ENCODE data around the gene UPP2.

UPP2 gene

DNA sequence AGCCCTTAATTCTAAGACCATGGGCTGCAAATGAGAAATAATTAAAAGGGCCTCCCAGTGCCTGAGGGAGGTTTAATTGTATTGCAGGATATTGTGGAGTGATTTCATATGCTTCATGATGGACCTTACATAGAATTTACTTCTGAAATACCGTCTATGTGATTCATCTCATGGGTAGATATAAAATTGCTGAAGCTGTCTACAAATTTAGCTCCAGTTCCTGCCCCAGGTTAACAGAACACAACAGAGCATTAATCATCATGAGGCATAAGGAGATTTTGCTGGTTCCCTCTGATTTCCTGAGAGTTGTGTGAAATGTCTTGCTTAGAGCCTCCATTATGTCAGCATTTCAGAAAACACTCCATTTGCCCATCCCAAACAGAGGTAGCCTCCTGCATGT, 770 bp downstream of the UPP2 start:
- Histone ChIP-seq H3K9me3 (ENCODE audit: severe bottlenecking) (no peaks in the 10 kb centered on the region), H3K27me3 (ENCODE audit: insufficient read depth, poor library complexity, severe bottlenecking) (no peaks in the 10 kb centered on the region), H3K4me1 (ENCODE audit: insufficient read depth, poor library complexity, severe bottlenecking) (peaks cover 3% of the 10 kb centered on the region), H3K36me3 (ENCODE audit: low read depth) (no peaks in the 10 kb centered on the region), H3K27ac (ENCODE audit: poor library complexity, severe bottlenecking) (no peak overlapping the region), H3K4me3 (ENCODE audit: severe bottlenecking) (no peak overlapping the region)
- ATAC-seq (ENCODE audit: low read depth) (peak; percentile 43; the same call in 1 of the 3 replicates), DNase-seq (ENCODE audit: low spot score) (no peak)
- TF ChIP-seq, protein P1, sequence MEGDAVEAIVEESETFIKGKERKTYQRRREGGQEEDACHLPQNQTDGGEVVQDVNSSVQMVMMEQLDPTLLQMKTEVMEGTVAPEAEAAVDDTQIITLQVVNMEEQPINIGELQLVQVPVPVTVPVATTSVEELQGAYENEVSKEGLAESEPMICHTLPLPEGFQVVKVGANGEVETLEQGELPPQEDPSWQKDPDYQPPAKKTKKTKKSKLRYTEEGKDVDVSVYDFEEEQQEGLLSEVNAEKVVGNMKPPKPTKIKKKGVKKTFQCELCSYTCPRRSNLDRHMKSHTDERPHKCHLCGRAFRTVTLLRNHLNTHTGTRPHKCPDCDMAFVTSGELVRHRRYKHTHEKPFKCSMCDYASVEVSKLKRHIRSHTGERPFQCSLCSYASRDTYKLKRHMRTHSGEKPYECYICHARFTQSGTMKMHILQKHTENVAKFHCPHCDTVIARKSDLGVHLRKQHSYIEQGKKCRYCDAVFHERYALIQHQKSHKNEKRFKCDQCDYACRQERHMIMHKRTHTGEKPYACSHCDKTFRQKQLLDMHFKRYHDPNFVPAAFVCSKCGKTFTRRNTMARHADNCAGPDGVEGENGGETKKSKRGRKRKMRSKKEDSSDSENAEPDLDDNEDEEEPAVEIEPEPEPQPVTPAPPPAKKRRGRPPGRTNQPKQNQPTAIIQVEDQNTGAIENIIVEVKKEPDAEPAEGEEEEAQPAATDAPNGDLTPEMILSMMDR (IDR thresholded peaks at IDR 0.05; ENCODE audit: poor library complexity, severe bottlenecking): no peak

DNA sequence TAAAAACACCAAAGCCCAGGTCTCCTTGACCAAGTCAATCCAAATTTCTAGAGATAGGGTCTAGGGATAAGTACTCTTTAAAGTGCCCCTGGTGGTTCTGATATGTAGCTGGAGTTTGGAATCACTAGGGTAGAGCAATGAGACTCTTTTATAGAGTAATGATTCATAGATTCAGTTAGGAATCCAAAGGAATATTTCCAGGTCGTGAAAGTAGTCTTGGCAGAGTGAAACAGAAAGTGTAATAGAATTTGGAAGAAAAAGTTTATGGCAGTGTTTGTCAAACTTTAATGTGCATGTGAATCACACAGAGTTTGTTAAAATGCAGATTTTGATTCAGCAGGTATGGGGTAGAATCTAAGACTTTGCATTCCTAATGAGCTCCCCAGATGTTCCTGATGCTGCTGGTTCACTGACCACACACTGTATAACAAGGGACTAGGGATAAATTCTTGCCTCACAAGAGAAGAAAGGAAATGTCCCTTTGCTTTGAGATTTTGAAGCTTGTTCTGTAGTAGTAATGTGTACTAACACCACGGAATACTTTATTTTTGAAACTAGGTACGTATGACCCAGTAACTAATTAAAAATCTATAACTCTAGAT, 1.8 kb downstream of the UPP2 start:
- Histone ChIP-seq H3K4me1 (ENCODE audit: insufficient read depth, poor library complexity, severe bottlenecking) (peaks cover 3% of the 10 kb centered on the region), H3K9me3 (ENCODE audit: severe bottlenecking) (no peaks in the 10 kb centered on the region), H3K36me3 (ENCODE audit: low read depth) (no peaks in the 10 kb centered on the region), H3K4me3 (ENCODE audit: severe bottlenecking) (no peak overlapping the region), H3K27me3 (ENCODE audit: insufficient read depth, poor library complexity, severe bottlenecking) (no peaks in the 10 kb centered on the region), H3K27ac (ENCODE audit: poor library complexity, severe bottlenecking) (no peak overlapping the region)
- TF ChIP-seq, protein P1 (IDR thresholded peaks at IDR 0.05; ENCODE audit: poor library complexity, severe bottlenecking): no peak
- DNase-seq (ENCODE audit: low spot score): no peak
- ATAC-seq (ENCODE audit: low read depth): no peak

DNA sequence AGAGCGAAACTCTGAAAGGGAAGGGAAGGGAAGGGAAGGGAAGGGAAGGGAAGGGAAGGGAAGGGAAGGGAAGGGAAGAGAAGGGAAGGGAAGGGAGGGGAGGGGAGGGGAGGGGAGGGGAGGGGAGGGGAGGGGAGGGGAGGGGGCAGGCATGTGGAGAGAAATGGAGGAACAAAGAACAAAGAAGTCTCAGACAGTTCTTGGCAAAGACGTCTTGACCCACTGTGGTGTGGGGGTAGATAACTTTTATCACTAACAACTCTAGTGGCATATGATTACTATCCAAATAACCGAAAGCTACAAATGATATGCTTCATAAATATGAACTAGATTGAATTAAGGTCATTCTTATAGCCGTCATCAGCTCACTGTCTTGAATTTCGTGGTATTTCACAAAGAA, 3.2 kb downstream of the UPP2 start:
- Histone ChIP-seq H3K27ac (ENCODE audit: poor library complexity, severe bottlenecking) (no peak overlapping the region), H3K9me3 (ENCODE audit: severe bottlenecking) (no peaks in the 10 kb centered on the region), H3K27me3 (ENCODE audit: insufficient read depth, poor library complexity, severe bottlenecking) (no peaks in the 10 kb centered on the region), H3K4me3 (ENCODE audit: severe bottlenecking) (no peak overlapping the region), H3K36me3 (ENCODE audit: low read depth) (no peaks in the 10 kb centered on the region), H3K4me1 (ENCODE audit: insufficient read depth, poor library complexity, severe bottlenecking) (peaks cover 3% of the 10 kb centered on the region)
- TF ChIP-seq, protein P1 (IDR thresholded peaks at IDR 0.05; ENCODE audit: poor library complexity, severe bottlenecking): no peak
- ATAC-seq (ENCODE audit: low read depth): no peak
- DNase-seq (ENCODE audit: low spot score): no peak

DNA sequence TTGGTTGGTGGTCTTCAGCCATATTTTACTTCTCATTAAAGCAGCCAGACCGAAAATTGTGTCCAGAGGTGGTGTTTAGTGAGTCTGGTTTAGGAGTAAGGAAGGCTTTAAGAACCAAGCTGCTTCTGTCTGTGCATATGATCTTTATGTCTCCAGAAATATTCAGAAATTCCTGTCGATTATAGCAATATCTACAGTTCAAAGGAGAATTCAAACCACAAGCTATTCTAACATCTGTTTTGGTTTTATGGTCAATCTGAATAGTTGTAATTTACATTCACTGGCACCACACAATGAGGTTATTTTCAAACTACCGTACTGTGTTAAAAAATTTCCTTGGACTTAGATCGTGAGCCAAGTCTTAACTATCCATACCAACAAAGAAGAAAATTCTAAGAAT, 11.3 kb downstream of the UPP2 start:
- Histone ChIP-seq H3K27me3 (ENCODE audit: insufficient read depth, poor library complexity, severe bottlenecking) (peaks cover 3% of the 10 kb centered on the region), H3K4me3 (ENCODE audit: severe bottlenecking) (no peak overlapping the region), H3K36me3 (ENCODE audit: low read depth) (no peaks in the 10 kb centered on the region), H3K27ac (ENCODE audit: poor library complexity, severe bottlenecking) (no peak overlapping the region), H3K4me1 (ENCODE audit: insufficient read depth, poor library complexity, severe bottlenecking) (no peaks in the 10 kb centered on the region), H3K9me3 (ENCODE audit: severe bottlenecking) (no peaks in the 10 kb centered on the region)
- no peak for DNase-seq (ENCODE audit: low spot score)
- TF ChIP-seq, protein P1 (IDR thresholded peaks at IDR 0.05; ENCODE audit: poor library complexity, severe bottlenecking): no peak
- ATAC-seq (ENCODE audit: low read depth): no peak

DNA sequence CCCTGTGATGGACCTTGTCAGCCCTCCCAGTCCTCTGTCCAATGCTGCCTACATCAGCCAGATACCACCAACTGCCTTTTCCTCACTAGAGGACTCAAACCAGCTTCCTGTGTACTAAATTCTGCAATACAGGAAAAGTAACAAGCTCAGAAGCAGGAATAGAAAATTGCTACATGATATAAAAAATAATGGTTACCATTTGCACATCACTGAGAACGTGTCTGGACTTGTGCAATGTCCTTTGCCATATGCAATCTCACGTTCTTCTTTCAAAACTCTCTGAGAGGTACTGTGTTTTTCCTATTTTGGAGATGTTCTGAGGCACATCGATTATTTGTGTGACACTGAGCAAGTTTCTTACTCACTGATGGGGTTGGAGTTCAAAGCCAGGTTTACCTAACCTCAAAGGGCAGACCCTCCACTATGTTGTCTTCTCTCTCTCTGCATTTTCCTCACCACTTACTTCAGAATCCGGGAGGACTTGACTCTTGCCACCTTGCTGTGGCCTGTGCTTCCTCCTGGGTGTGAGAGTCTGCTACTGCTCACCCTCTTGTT, 12.1 kb downstream of the UPP2 start:
- no peak for DNase-seq (ENCODE audit: low spot score)

More for the DNA sequence above, 12.1 kb downstream of the UPP2 start:
- Histone ChIP-seq H3K27ac (ENCODE audit: poor library complexity, severe bottlenecking) (no peak overlapping the region), H3K4me1 (ENCODE audit: insufficient read depth, poor library complexity, severe bottlenecking) (no peaks in the 10 kb centered on the region), H3K27me3 (ENCODE audit: insufficient read depth, poor library complexity, severe bottlenecking) (peaks cover 3% of the 10 kb centered on the region), H3K4me3 (ENCODE audit: severe bottlenecking) (no peak overlapping the region), H3K36me3 (ENCODE audit: low read depth) (no peaks in the 10 kb centered on the region), H3K9me3 (ENCODE audit: severe bottlenecking) (no peaks in the 10 kb centered on the region)
- TF ChIP-seq, protein P1 (IDR thresholded peaks at IDR 0.05; ENCODE audit: poor library complexity, severe bottlenecking): no peak
- ATAC-seq (ENCODE audit: low read depth): no peak

Measured in RWPE2 (cell line).